ENCODE results near the gene AADACL4. TPM values are rescaled to one million over a fixed set of nuclear protein-coding genes. Genes with fewer than 3 reads are reported as not detected.

The AADACL4 gene
- total and polyA plus RNA-seq, 10 of the 15 experiments (the other 5 are each of a cell fraction or from before 2014, with no cell fraction given): not detected

DNA sequence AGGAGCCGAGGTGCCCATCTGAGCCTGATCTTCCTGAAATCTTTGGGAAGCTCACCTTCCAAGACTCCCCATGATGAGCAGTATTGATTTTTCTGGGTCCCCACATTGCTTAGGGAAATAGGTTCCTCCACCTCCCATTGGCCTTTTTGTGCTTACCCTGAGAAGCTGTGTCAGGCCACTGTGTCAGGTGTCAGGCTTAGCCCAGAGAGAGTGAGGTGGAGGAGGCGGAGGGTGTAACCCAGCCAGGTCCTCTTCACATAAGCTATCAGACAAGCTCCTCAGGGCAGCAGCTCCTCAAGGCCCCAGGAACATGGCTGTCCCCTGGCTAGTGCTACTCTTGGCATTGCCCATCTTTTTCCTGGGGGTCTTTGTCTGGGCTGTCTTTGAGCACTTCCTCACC is 352 bp downstream of the AADACL4 start (continued):
- TF ChIP-seq CUX1 (IDR thresholded peaks at IDR 0.05; ENCODE audit: insufficient replicate concordance, low read depth, low read length) (no peak), IRF5 (IDR thresholded peaks at IDR 0.05; ENCODE audit: borderline replicate concordance) (no peak), SUZ12 (IDR thresholded peaks at IDR 0.05; ENCODE audit: unreplicated experiment) (no peak), ZBTB11 (CRISPR knock-in tag; IDR thresholded peaks at IDR 0.05) (no peak), RAD21 (IDR thresholded peaks at IDR 0.05; ENCODE audit: insufficient read depth, low read depth, low read length) (no peak), HDAC2 (IDR thresholded peaks at IDR 0.05) (no peak), FOXK2 (IDR thresholded peaks at IDR 0.05) (no peak)

Measured in GM12878 (cell line).